GM06990 (cell line): ENCODE data around the gene MRPL42.

Source experiments
- DNase-seq: peaks from one replicate; pipeline ENCODE4 v3.0.0-alpha.2; 2011; ENCODE audit not compliant: insufficient read length; ENCODE audit errors: extremely low read depth
- H3K27me3 ChIP-seq: replicated peaks from 2 replicates; pipeline ENCODE4 v1.6.0; 2011; ENCODE audit warnings: low read length; ENCODE audit not compliant: control insufficient read depth, insufficient read depth
- H3K36me3 ChIP-seq: 2 replicates; pipeline ENCODE4 v1.5.1; 2011; ENCODE audit warnings: low read length; ENCODE audit not compliant: control insufficient read depth, insufficient read depth
- H3K4me3 ChIP-seq: replicated peaks from 2 replicates; pipeline ENCODE4 v1.5.1; 2011; ENCODE audit warnings: low read depth, mild to moderate bottlenecking, control low read depth, low read length
- CTCF ChIP-seq: IDR thresholded peaks from 2 replicates; pipeline ENCODE4 v1.5.1; 2011; ENCODE audit warnings: low read length, control low read depth, mild to moderate bottlenecking, inconsistent platforms; ENCODE audit not compliant: insufficient read depth, poor library complexity, severe bottlenecking

MRPL42 gene

GRCh38 chr12:93500201-93500600 is 32.9 kb downstream of the MRPL42 start:
- Histone ChIP-seq H3K27me3 (no peaks in the 10 kb centered on the region), H3K4me3 (no peak overlapping the region), H3K36me3 (peaks cover under 1% of the 10 kb centered on the region; the same call in 1 of the 2 replicates)
- no peak for DNase-seq
- TF ChIP-seq CTCF, result no peak

- Histone ChIP-seq H3K4me3 (no peak overlapping the region), H3K36me3 (no peaks in the 10 kb centered on the region; the same call in 1 of the 2 replicates), H3K27me3 (no peaks in the 10 kb centered on the region)
- DNase-seq, result no peak
- TF ChIP-seq CTCF, result no peak
Observed at GRCh38 chr12:93500667-93501066, 33.4 kb downstream of the MRPL42 start.

- peak; percentile 75 for TF ChIP-seq CTCF
- DNase-seq, result no peak
- Histone ChIP-seq H3K4me3 (no peak overlapping the region), H3K27me3 (no peaks in the 10 kb centered on the region), H3K36me3 (no peaks in the 10 kb centered on the region; the same call in 1 of the 2 replicates)
Observed at GRCh38 chr12:93502802-93503623, 35.7 kb downstream of the MRPL42 start.

GRCh38 chr12:93507165-93507564 is 39.9 kb downstream of the MRPL42 start:
- Histone ChIP-seq H3K4me3 (no peak overlapping the region), H3K27me3 (no peaks in the 10 kb centered on the region), H3K36me3 (no peaks in the 10 kb centered on the region; the same call in 1 of the 2 replicates)
- no peak for DNase-seq
- no peak for TF ChIP-seq CTCF

GRCh38 chr12:93509506-93509905 is 42.2 kb downstream of the MRPL42 start:
- Histone ChIP-seq H3K4me3 (no peak overlapping the region), H3K36me3 (no peaks in the 10 kb centered on the region), H3K27me3 (no peaks in the 10 kb centered on the region)
- no peak for DNase-seq
- no peak for TF ChIP-seq CTCF
